Lower lobe of right lung (tissue), 2 donors: Measurements from ENCODE around the gene ZSWIM3. TPM values are rescaled to one million over a fixed set of nuclear protein-coding genes. Genes with fewer than 3 reads are reported as not detected.
"Not testable (repeated sequence)": the region's sequence is repeated elsewhere in the genome, so short reads cannot be mapped to it uniquely, and the experiment has no call there.

Experiments
- ATAC-seq, 2 donors: fragments of 200-7000 bp; cut with Tn5 transposase; one replicate each; pipeline ENCODE4 v1.9.1; 2020 to 2022; ENCODE audit warnings: mild to moderate bottlenecking in 2 of 2, moderate library complexity in 2 of 2
- DNase-seq: peaks from one replicate; pipeline ENCODE4 v3.0.0-alpha.2; 2020
- H3K27ac ChIP-seq: fragments of 200-600 bp; one replicate; pipeline ENCODE4 v1.8.0; 2022
- H3K27me3 ChIP-seq: fragments of 200-600 bp; one replicate; pipeline ENCODE4 v1.8.0; 2022; ENCODE audit warnings: low read depth
- H3K36me3 ChIP-seq: fragments of 200-600 bp; one replicate; pipeline ENCODE4 v1.8.0; 2022; ENCODE audit warnings: mild to moderate bottlenecking
- H3K4me1 ChIP-seq: fragments of 200-600 bp; one replicate; pipeline ENCODE4 v1.8.0; 2022
- H3K4me3 ChIP-seq: fragments of 200-600 bp; one replicate; pipeline ENCODE4 v1.8.0; 2022; ENCODE audit warnings: mild to moderate bottlenecking
- H3K9me3 ChIP-seq: fragments of 200-600 bp; one replicate; pipeline ENCODE4 v1.8.0; 2022
- intact Hi-C: fragments of 100-400 bp; cut with DNase I; formaldehyde crosslinking; loops from one replicate; pipeline ENCODE4 v1.11.0; 2022
- total RNA-seq: library from RNA; stranded (reverse); fragmentation: NEBNext Ultra II Directional; extraction: Animal tissue kit (Norgen Biotek cat#: 25700); gene quantifications from one replicate; pipeline ENCODE4 v1.2.1, GENCODE V29; 2021
- TF ChIP-seq, protein P1 (sequence below): fragments of 200-600 bp; IDR thresholded peaks from one replicate; pipeline ENCODE4 v1.8.0; 2022; ENCODE audit warnings: antibody characterized with exemption, mild to moderate bottlenecking
- donor health status: DM: no; HTN: yes; CAD: no; lungs with severe emphysema.

Gene ZSWIM3
- total RNA-seq, 1 donor from 2014 or later: 3.0 TPM

DNA sequence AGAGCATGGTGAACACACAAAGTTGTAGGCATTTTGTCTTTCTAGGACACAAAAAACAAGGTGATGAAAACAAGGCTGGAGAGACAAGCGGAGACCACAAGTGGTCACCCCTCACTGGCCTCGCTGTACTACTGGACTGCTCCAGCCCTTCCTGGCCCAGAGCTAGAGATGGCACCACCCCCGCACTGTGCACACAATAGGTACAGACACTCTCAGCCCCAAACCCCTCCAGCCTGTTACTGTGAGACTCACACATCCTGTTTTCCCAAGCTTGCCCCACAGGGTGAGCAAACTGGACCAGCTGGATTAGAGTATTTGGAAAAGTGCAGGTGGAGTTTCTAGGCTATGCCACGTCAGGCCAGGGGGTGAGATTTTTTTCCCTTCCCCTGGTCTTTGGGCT lies 15.2 kb downstream of the ZSWIM3 start:
- H3K27me3 ChIP-seq: no peaks in the 10 kb centered on the region
- no peak for DNase-seq
- intact Hi-C loops: no loop called here
- H3K4me1 ChIP-seq: no peaks in the 10 kb centered on the region
- H3K9me3 ChIP-seq: no peaks in the 10 kb centered on the region
- no peak for ATAC-seq
- H3K36me3 ChIP-seq: peaks cover 11% of the 10 kb centered on the region
- H3K27ac ChIP-seq: no peak overlapping the region
- TF ChIP-seq, protein P1, sequence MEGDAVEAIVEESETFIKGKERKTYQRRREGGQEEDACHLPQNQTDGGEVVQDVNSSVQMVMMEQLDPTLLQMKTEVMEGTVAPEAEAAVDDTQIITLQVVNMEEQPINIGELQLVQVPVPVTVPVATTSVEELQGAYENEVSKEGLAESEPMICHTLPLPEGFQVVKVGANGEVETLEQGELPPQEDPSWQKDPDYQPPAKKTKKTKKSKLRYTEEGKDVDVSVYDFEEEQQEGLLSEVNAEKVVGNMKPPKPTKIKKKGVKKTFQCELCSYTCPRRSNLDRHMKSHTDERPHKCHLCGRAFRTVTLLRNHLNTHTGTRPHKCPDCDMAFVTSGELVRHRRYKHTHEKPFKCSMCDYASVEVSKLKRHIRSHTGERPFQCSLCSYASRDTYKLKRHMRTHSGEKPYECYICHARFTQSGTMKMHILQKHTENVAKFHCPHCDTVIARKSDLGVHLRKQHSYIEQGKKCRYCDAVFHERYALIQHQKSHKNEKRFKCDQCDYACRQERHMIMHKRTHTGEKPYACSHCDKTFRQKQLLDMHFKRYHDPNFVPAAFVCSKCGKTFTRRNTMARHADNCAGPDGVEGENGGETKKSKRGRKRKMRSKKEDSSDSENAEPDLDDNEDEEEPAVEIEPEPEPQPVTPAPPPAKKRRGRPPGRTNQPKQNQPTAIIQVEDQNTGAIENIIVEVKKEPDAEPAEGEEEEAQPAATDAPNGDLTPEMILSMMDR: no peak
- H3K4me3 ChIP-seq: no peak overlapping the region

DNA sequence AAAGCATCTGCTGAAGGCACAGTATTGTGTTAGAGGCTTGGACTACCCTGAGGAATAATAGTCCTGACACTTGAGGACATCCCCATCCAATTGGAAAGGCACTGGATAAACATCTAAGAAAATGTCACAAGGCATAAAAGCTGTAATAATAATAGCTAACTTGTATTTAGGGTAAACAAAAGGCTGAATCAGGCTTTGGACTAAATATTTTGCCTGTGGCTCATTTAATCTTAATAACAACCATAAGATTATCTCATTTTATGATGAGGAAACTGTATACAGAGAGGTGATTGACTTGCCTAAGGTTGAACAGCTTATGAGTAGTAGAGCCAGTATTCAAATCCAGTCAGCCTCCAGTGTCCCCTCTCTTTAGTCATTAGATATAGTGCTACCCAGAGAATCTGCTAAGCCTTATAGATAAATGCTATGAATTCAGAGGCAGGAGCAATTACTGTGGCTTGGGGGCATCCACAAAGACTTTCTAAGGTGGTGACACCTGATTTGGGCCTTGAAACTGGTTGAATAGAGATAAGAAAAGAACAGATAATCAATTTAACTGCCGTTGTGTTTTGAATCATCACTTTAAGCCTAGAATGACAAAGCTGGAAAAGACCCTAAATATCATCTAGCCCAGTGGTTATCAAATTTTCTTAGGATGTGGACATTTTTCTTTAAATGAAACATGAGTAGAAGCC lies 16.1 kb downstream of the ZSWIM3 start:
- DNase-seq (no peak), ATAC-seq (no peak)
- intact Hi-C loops: no loop called here
- Histone ChIP-seq H3K27ac (no peak overlapping the region), H3K27me3 (no peaks in the 10 kb centered on the region), H3K4me3 (no peak overlapping the region), H3K9me3 (no peaks in the 10 kb centered on the region), H3K36me3 (peaks cover 20% of the 10 kb centered on the region), H3K4me1 (no peaks in the 10 kb centered on the region)
- TF ChIP-seq, protein P1: no peak

DNA sequence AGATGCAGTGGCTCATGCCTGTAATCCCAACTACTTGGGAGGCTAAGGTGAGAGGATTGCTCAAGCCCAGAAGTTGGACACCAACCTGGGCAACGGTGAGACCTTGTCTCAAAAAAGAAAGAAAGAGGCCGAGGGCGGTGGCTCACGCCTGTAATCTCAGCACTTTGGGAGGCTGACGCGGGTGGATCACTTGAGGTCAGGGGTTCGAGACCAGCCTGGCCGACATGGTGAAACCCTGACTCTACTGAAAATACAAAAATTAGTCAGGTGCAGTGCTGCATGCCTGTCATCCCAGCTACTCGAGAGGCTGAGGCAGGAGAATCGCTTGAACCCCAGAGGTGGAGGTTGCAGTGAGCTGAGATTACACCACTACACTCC lies 16.7 kb downstream of the ZSWIM3 start:
- H3K9me3 ChIP-seq, H3K4me1 ChIP-seq, DNase-seq, H3K4me3 ChIP-seq, H3K27me3 ChIP-seq, H3K27ac ChIP-seq, ATAC-seq, intact Hi-C loops: not testable (repeated sequence)
- peaks cover 22% of the 10 kb centered on the region for H3K36me3 ChIP-seq

DNA sequence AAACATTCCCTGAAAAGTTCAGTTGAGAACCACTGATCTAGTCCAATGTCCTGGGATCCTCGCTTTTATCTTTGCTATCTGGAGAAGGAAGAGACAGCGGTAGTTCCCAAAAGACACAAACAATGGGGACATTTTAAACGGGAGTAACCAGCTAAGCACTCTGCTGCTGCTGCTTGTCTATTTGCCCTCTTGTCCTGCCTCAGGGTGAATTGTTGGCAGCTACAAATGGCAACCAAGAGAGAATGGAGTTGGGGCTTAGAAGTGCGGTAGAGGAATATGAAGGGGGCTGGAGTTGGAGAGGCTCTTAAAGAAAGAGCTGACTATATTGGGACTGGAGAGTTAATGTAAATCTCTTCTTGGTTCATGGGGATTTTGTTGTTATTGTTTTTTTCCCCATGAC lies 17.2 kb downstream of the ZSWIM3 start:
- ATAC-seq: no peak
- Histone ChIP-seq H3K36me3 (peaks cover 22% of the 10 kb centered on the region), H3K4me3 (no peak overlapping the region), H3K4me1 (no peaks in the 10 kb centered on the region), H3K9me3 (no peaks in the 10 kb centered on the region), H3K27me3 (no peaks in the 10 kb centered on the region), H3K27ac (no peak overlapping the region)
- intact Hi-C loops: no loop called here
- TF ChIP-seq, protein P1: no peak
- DNase-seq: no peak

DNA sequence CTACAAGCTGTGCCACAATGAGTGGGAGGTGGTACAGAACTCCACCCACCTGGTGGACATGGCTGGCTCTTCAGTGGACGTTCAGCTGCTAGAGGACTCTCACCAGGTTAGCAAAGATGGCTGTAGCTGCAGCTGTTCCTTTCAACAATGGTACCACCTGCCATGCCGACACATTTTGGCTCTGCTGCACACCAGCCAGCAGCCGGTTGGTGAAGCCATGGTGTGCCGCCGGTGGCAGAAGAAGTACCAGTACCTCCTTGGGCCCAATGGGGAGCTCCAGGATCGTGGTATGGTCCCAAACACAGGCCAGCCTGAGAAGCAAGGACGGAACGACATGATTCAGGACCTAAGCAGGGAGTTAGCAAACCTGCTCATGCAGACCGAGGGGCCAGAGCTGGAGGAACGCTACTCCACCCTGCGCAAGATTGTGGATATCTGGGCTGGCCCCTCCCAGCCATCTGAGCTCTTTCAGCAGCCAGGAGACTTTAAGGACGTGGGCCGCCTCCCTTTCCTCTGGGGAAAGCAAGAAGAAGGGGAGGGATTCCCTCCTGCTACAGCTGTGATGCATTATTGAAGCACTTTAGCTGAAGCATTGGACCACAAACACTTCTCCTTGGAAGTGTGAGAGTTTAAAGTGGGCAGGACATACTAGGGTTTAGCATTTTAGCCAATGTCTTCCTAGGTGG lies 20.8 kb downstream of the ZSWIM3 start:
- intact Hi-C loops: no loop called here
- H3K4me1 ChIP-seq: peaks cover 8% of the 10 kb centered on the region
- no peak for ATAC-seq

More for the DNA sequence above, 20.8 kb downstream of the ZSWIM3 start:
- Histone ChIP-seq H3K27me3 (no peaks in the 10 kb centered on the region), H3K36me3 (peaks cover 33% of the 10 kb centered on the region), H3K4me3 (no peak overlapping the region), H3K27ac (no peak overlapping the region), H3K9me3 (no peaks in the 10 kb centered on the region)
- TF ChIP-seq, protein P1: no peak
- no peak for DNase-seq
